Measurements from ENCODE around the gene PACSIN2. TPM values are rescaled to one million over a fixed set of nuclear protein-coding genes. Genes with fewer than 3 reads are reported as not detected.

The PACSIN2 gene
- total and polyA plus RNA-seq, 2 of the 13 experiments (the other 11 are each of a cell fraction or from before 2014, with no cell fraction given), result 54.1 to 68.8 TPM

GRCh38 chr22:42946546-42947198 lies 68.3 kb downstream of the PACSIN2 start:
- H3K27me3 ChIP-seq (ENCODE audit: control insufficient read depth in 1 of 2, insufficient read depth in 2 of 2, low read length in 2 of 2), result no peaks in the 10 kb centered on the region
- in situ Hi-C loops (cut with HindIII; ENCODE audit: extremely low pct_ligation_motif_present, low pct_unique_long_range_greater_than_20kb) (no loop called here), intact Hi-C loops (cut with micrococcal nuclease; ENCODE audit: unreplicated experiment) (loop anchor here (10.0 kb wide), 1 partner anchor 48 kb away; no protein-coding TSS in a partner anchor)
- H4K20me1 ChIP-seq (ENCODE audit: insufficient read depth, low read length), result 0 out of 2 replicates have a peak, but pooled peaks cover 6% of the 10 kb centered on the region
- H3K9me3 ChIP-seq (ENCODE audit: low read length), result no peaks in the 10 kb centered on the region
- H2AFZ ChIP-seq (ENCODE audit: low read length), result no peak overlapping the region
- peaks cover 90% of the 10 kb centered on the region for H3K79me2 ChIP-seq (ENCODE audit: insufficient read depth, low read length)
- no peak for FAIRE-seq
- no peak for DNase-seq (ENCODE audit: low spot score)
- peak overlapping the region; percentile 47 for H3K9ac ChIP-seq (ENCODE audit: insufficient read depth, low read depth, low read length)
- H3K27ac ChIP-seq (ENCODE audit: extremely low read length, insufficient read depth, low read length), result peak overlapping the region; percentile 57
- BruUV-seq (replicated peaks), result no TSS peak
- 83% methylated on average over 15 of the region's 16 CpGs for WGBS (ENCODE audit: low lambda C conversion rate)
- H3K4me2 ChIP-seq (ENCODE audit: low read depth, low read length), result peak overlapping the region; percentile 46
- no peak for ATAC-seq
- H3K36me3 ChIP-seq (replicated peaks in 1 of 2; ENCODE audit: control insufficient read depth in 1 of 2, insufficient read depth in 2 of 2, low read length in 2 of 2), result peaks cover 8 to 27% of the 10 kb centered on the region in 2 experiments; a peak in 4 of 5 replicates
- H3K4me3 ChIP-seq (replicated peaks in 1 of 3; ENCODE audit: insufficient read depth in 1 of 3, low read depth in 2 of 3, low read length in 3 of 3), result peak overlapping the region in 1 of 3 experiments; percentile 7; a peak in 2 of 6 replicates
- CTCF ChIA-PET (ENCODE audit: low intra/inter-chr PET ratio, low total read pairs), result no interaction called here
- peaks cover 70% of the 10 kb centered on the region for H3K4me1 ChIP-seq (ENCODE audit: insufficient read depth, low read length)
- POLR2A ChIA-PET, result interaction anchor here (0.7 to 2.4 kb wide), 8 partner anchors 10 to 71 kb away, joined by 3 to 27 read pairs (median 7); partner anchors contain the start of gene PACSIN2
- TF ChIP-seq, protein P1, sequence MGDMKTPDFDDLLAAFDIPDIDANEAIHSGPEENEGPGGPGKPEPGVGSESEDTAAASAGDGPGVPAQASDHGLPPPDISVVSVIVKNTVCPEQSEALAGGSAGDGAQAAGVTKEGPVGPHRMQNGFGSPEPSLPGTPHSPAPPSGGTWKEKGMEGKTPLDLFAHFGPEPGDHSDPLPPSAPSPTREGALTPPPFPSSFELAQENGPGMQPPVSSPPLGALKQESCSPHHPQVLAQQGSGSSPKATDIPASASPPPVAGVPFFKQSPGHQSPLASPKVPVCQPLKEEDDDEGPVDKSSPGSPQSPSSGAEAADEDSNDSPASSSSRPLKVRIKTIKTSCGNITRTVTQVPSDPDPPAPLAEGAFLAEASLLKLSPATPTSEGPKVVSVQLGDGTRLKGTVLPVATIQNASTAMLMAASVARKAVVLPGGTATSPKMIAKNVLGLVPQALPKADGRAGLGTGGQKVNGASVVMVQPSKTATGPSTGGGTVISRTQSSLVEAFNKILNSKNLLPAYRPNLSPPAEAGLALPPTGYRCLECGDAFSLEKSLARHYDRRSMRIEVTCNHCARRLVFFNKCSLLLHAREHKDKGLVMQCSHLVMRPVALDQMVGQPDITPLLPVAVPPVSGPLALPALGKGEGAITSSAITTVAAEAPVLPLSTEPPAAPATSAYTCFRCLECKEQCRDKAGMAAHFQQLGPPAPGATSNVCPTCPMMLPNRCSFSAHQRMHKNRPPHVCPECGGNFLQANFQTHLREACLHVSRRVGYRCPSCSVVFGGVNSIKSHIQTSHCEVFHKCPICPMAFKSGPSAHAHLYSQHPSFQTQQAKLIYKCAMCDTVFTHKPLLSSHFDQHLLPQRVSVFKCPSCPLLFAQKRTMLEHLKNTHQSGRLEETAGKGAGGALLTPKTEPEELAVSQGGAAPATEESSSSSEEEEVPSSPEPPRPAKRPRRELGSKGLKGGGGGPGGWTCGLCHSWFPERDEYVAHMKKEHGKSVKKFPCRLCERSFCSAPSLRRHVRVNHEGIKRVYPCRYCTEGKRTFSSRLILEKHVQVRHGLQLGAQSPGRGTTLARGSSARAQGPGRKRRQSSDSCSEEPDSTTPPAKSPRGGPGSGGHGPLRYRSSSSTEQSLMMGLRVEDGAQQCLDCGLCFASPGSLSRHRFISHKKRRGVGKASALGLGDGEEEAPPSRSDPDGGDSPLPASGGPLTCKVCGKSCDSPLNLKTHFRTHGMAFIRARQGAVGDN (CRISPR knock-in tag; IDR thresholded peaks at IDR 0.05), result no peak; the same call in 1 of the 2 replicates
- no peak for TF ChIP-seq ZNF788 (CRISPR knock-in tag; IDR thresholded peaks at IDR 0.05; ENCODE audit: borderline replicate concordance)
- no peak for TF ChIP-seq SUZ12 (IDR thresholded peaks at IDR 0.05; ENCODE audit: low read depth, low read length)
- TF ChIP-seq ARHGAP35 (CRISPR knock-in tag; IDR thresholded peaks at IDR 0.05; ENCODE audit: borderline replicate concordance), result no peak; the same call in 1 of the 2 replicates
- no peak for TF ChIP-seq ZNF749 (CRISPR knock-in tag; IDR thresholded peaks at IDR 0.05; ENCODE audit: borderline replicate concordance)
- 0 out of 2 replicates have a peak, but pooled peaks have one; percentile 24 for TF ChIP-seq ZNF572 (CRISPR knock-in tag; IDR thresholded peaks at IDR 0.05)
- no peak for TF ChIP-seq ZFP36L1 (CRISPR knock-in tag; IDR thresholded peaks at IDR 0.05)
- no peak for TF ChIP-seq ZNF616 (CRISPR knock-in tag; IDR thresholded peaks at IDR 0.05; ENCODE audit: low read depth)
- no peak for TF ChIP-seq ZBTB4 (CRISPR knock-in tag; IDR thresholded peaks at IDR 0.05; ENCODE audit: borderline replicate concordance)
- TF ChIP-seq SOX6 (IDR thresholded peaks at IDR 0.05), result no peak
- TF ChIP-seq SOX6 (CRISPR knock-in tag; IDR thresholded peaks at IDR 0.05), result no peak
- TF ChIP-seq HNRNPL (IDR thresholded peaks at IDR 0.05; ENCODE audit: low read depth, low read length), result 0 out of 2 replicates have a peak, but pooled peaks have one; percentile 48
- TF ChIP-seq ZNF7 (CRISPR knock-in tag; IDR thresholded peaks at IDR 0.05), result no peak
- no peak for TF ChIP-seq UBTF (CRISPR knock-in tag; IDR thresholded peaks at IDR 0.05)
